Daoy (cell line): ENCODE results near the gene DAB2IP. TPM values are rescaled to one million over a fixed set of nuclear protein-coding genes. Genes with fewer than 3 reads are reported as not detected.
A peak's percentile ranks its signal among the peaks of the same experiment; 100 is the strongest.

ENCODE experiments used
- DNase-seq: peaks from one replicate; pipeline ENCODE4 v3.0.0-alpha.2; 2015; ENCODE audit warnings: low read depth
- total RNA-seq: library from RNA; depleted of rRNA; stranded (reverse); fragments of >200 nt; shearing (Covaris generic); gene quantifications from 2 replicates; pipeline ENCODE4 v1.2.3, GENCODE V29; 2014

The DAB2IP gene
- total RNA-seq, 1 experiment from 2014 or later: 15.9 TPM

DNA sequence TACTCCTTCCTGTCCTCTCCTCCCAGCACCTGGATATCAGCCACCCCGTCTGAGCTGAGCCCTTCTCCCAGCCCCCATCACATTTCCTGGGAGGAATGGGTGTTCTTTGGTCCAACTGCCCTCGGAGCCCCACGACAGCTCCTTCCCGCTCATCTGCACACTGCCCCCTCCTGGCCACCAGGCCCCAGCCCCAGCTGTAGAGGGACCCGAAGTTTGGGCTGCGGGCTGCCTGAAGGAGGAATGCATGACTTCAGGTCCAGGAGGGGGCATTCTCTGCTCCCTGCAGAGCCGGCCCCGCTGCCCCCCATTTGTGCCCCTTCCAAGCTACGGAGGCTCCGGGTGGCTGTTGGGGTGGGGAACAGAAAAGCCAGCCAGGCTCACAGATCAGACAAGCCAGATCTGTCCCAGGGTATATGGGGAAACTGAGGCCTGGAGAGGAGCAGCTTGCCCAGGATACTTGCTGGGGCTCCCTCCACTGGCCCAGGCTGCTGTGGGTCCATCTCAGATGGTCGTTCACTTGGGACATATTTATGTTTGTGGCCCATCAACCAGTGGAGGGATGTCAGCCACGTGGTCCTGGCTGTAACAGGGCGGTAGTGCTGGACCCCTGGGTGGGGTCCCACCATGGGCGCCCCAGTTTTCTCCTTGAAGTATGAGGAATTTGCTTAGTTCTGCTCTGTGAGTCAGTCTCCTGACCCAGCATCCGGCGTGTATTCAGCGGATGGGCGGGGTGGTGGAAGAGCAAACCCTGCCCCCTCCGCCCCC, 33.1 kb downstream of the DAB2IP start:
- DNase-seq: peak; percentile 58

GRCh38 chr9:121685146-121685794, 33.8 kb downstream of the DAB2IP start:
- no peak for DNase-seq

- DNase-seq: no peak
Measured at GRCh38 chr9:121685795-121686377, 34.5 kb downstream of the DAB2IP start.

DNA sequence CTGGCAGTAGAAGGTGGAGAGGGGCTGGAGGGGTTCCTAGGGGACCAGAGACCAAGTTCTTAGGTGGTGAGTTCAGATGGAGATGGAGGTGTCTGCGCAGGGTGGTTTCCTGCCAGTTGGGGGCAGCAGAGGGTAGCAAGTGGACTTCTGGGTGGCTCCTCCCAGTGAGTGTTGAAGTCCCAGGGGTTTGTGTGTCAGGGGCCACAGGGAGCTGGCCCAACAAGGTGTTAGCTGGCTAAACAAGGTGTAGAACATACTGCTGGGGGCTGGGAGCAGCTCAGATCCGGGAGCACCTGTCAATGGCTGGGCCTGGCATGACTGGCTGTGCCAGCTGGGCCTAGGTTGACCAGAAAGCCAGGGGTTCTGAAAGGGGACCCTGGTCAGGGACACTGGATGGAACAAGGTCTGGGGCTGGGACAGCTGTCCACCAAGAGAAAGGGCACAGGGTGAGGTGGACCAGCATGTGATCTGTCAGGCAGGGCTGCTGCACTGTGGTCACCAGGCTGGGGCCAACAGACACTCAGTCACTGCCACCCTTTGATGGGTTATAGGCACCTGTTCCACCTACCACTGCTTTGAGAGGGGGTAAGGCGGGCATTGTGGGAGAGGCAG, 35.6 kb downstream of the DAB2IP start:
- DNase-seq: peak; percentile 81

GRCh38 chr9:121688146-121688680, 36.8 kb downstream of the DAB2IP start:
- DNase-seq: no peak

DNA sequence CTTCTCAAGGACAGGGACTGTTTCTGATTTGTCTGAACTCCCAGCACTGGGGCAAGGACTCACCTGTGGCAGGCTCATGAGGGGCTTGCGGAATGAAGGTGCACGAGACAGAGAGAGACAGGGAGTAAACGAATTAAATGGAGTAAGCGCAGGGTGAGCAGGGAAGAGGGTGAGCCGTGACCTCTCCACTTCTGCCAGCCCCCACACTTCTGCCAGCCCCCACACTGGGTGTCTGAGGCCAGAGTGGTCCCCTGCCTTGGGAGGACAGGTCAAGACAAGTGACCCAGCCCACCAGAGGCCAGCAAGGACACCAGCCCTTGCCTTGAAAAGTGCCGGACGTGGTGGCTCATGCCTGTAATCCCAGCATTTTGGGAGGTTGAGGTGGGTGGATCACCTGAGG, 37.2 kb downstream of the DAB2IP start:
- DNase-seq: no peak

GRCh38 chr9:121689461-121690157, 38.2 kb downstream of the DAB2IP start:
- no peak for DNase-seq

- peak; percentile 34 for DNase-seq
Measured at GRCh38 chr9:121690316-121690715, 38.9 kb downstream of the DAB2IP start.

- no peak for DNase-seq
Measured at GRCh38 chr9:121690766-121691165, 39.3 kb downstream of the DAB2IP start.

DNA sequence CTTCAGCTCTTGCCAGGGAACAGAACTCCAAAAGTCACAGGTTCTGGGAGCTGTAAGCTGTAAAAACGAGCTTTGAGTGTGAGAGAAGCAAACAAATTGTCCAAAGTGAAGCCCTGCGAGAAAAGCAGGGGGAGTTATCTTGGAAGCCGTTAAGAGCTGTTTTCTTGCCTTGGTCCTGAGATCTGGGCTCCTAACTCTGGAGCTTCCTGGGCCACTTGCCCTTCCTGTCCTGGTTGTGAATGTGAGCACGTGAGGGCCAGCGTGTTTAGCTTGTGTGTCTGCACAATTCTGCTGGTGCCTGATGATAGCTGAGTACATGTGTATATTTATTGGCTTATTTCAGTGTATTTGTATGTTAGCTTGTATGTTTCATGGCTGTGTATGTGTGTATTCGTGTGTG, 40.5 kb downstream of the DAB2IP start:
- no peak for DNase-seq

GRCh38 chr9:121692606-121693387, 41.4 kb downstream of the DAB2IP start:
- DNase-seq: peak; percentile 80

- no peak for DNase-seq
Measured at GRCh38 chr9:121693388-121693670, 41.9 kb downstream of the DAB2IP start.

DNA sequence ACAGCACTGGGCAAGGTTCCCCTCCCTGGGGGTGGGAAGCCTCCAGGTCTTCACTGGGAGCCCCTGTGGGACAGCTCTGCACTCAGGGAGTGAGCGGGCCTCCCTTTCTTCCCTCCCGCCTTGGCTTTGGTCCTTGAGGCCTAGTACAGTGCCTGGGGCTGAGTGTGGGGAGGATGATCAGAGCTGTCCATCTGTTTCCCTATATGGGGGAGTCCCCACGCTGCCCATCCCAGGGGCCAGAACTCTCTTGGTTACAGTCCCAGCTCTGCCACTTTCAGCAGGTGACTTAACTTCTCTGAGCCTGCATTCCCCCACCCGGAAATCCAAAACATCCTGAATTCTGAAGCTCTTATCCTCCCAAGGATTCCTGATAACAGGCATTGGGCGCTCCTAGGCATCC, 42.6 kb downstream of the DAB2IP start:
- DNase-seq: no peak

GRCh38 chr9:121694600-121694999, 43.2 kb downstream of the DAB2IP start:
- DNase-seq: no peak

GRCh38 chr9:121696930-121697329, 45.5 kb downstream of the DAB2IP start:
- DNase-seq: no peak

GRCh38 chr9:121698627-121699570, 47.5 kb downstream of the DAB2IP start:
- peak; percentile 88 for DNase-seq

GRCh38 chr9:121699571-121700164, 48.2 kb downstream of the DAB2IP start:
- DNase-seq: peak; percentile 39

DNA sequence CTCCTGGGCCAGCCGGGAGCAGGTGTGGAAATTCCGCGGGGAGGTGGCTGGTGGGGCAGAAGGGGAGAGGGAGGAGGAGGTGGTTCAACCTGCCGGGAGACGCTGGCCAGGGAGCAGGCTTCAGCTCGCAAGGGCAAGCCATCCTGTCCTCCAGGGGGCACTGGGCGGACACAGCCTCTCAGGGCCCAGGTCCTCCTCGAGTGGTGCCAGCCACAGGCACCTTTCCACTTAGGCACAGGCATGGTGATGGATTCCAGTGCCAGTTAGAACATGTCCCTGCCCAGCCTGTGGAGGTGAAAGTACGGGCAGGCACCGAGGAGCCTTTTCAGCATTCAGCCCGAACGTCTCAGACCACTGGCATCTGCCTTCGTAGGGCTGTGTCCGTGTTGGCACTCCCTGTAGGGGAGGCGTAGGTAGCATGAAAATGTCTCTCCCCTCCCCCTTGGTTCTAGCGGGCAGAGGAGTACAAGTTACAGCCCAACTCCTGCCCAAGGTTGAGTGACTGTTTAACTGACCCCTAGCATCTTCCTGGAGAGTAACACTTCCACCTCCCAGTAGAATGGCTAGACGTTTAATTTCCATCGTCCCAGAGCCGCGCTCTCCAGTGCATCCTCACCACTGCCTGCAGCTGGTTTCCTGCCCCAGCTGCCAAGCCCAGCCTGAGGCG, 48.9 kb downstream of the DAB2IP start:
- peak; percentile 82 for DNase-seq

DNA sequence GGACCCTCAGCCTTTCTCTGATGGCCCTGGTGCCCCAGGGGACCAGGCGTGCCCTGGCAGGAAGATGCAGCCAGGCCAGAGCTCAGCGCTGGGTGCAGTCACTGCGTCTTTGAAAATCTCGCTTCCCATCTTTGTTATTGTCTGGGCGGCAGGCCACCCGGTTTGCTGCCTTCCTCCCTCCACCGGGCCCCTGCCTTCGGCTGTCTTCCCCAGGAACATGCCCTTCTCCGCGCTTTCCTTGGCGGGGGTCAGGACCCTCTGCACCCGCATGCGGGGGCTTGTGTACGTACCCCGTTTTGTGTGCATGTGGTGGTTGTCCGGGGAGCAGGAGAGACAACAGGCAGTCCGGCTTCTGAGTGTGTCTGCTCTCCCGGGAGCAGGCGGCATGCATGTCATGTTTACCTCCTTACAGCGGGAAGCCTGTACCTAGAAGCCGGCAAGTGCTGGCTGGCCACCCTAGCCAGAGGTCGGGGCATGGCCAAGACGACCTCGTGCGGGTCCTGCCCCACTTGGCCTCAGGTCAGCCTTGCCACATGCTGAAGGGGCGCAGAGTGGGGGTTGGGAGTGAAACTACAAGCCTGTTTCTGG, 49.5 kb downstream of the DAB2IP start:
- DNase-seq: no peak
